ENCODE results near the gene OTUD1. TPM values are rescaled to one million over a fixed set of nuclear protein-coding genes. Genes with fewer than 3 reads are reported as not detected.

Gene OTUD1
- polyA plus RNA-seq, 1 donor (not counting 4 experiments of a cell fraction or from before 2014, with no cell fraction given) = 4.7 TPM

DNA sequence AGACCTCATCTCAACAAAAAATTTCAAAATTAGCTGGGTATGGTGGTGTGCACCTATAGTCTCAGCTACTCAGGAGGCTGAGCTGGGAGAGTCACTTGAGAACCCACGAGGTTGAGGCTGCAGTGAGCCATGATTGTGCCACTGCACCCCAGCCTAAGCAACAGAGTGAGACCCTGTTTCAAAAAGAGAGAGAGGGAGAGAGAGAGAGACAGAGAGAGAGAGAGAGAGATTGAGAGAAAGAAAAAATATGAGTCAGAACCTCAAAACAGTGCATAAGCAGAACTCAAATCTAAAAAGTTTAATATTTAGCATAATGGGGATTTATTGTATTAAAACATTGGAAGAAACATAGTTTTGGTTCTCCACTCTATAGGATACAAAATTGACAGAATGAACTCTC is 17.5 kb upstream of the OTUD1 start:
- no peaks in the 10 kb centered on the region for H3K9me1 ChIP-seq (ENCODE audit: control insufficient read depth, extremely low read depth, insufficient read depth, low read length)
- H3K9me3 ChIP-seq (ENCODE audit: control insufficient read depth, low read depth, low read length) = no peaks in the 10 kb centered on the region
- dilution Hi-C loops (cut with MboI; ENCODE audit: extremely low pct_ligation_motif_present, low sequenced_read_pairs) = no loop called here
- TF ChIP-seq EZH2 (IDR thresholded peaks at IDR 0.05; ENCODE audit: low read length) (no peak), CTCF (optimal IDR thresholded peaks at IDR 0.05 in 1 of 3, IDR thresholded peaks at IDR 0.05 in 1 of 3, conservative IDR thresholded peaks at IDR 0.05 in 1 of 3; ENCODE audit: extremely low read depth in 1 of 3, insufficient read depth in 2 of 3, low read length in 3 of 3) (no peak)
- no peak for DNase-seq (ENCODE audit: low read depth, low spot score)
- no peaks in the 10 kb centered on the region for H3K79me2 ChIP-seq (ENCODE audit: control insufficient read depth, insufficient read depth, low read length)
- H3K4me3 ChIP-seq (ENCODE audit: control insufficient read depth in 2 of 3, extremely low read depth in 1 of 3, insufficient read depth in 2 of 3, low read depth in 1 of 3, low read length in 3 of 3) = no peak overlapping the region
- H3K4me2 ChIP-seq (ENCODE audit: control insufficient read depth, extremely low read depth, insufficient read depth, low read depth, low read length) = no peak overlapping the region
- H3K27me3 ChIP-seq (ENCODE audit: control insufficient read depth, extremely low read depth, insufficient read depth, low read length) = no peaks in the 10 kb centered on the region
- no peak overlapping the region for H2AFZ ChIP-seq (ENCODE audit: control insufficient read depth, low read length)
- no peak overlapping the region for H3K9ac ChIP-seq (ENCODE audit: control insufficient read depth, extremely low read depth, insufficient read depth, low read length)
- H3K4me1 ChIP-seq (ENCODE audit: control insufficient read depth, extremely low read depth, insufficient read depth, low read length) = peaks cover 11% of the 10 kb centered on the region
- H4K20me1 ChIP-seq (ENCODE audit: control insufficient read depth, extremely low read depth, insufficient read depth, low read length) = no peaks in the 10 kb centered on the region
- no peaks in the 10 kb centered on the region for H3K36me3 ChIP-seq (ENCODE audit: control insufficient read depth in 2 of 2, extremely low read depth in 1 of 2, insufficient read depth in 2 of 2, low read length in 2 of 2)
- no peak overlapping the region for H3K27ac ChIP-seq (ENCODE audit: control insufficient read depth, insufficient read depth, low read length)
- FAIRE-seq = no peak

GRCh38 chr10:23422003-23422411 is 16.9 kb upstream of the OTUD1 start:
- TF ChIP-seq EZH2 (IDR thresholded peaks at IDR 0.05; ENCODE audit: low read length) = no peak
- TF ChIP-seq CTCF (optimal IDR thresholded peaks at IDR 0.05 in 1 of 3, IDR thresholded peaks at IDR 0.05 in 1 of 3, conservative IDR thresholded peaks at IDR 0.05 in 1 of 3; ENCODE audit: extremely low read depth in 1 of 3, insufficient read depth in 2 of 3, low read length in 3 of 3) = no peak
- no peaks in the 10 kb centered on the region for H3K9me3 ChIP-seq (ENCODE audit: control insufficient read depth, low read depth, low read length)
- DNase-seq (ENCODE audit: low read depth, low spot score) = no peak
- no peaks in the 10 kb centered on the region for H3K79me2 ChIP-seq (ENCODE audit: control insufficient read depth, insufficient read depth, low read length)
- H3K9me1 ChIP-seq (ENCODE audit: control insufficient read depth, extremely low read depth, insufficient read depth, low read length) = no peaks in the 10 kb centered on the region
- peak overlapping the region; percentile 5 for H3K4me2 ChIP-seq (ENCODE audit: control insufficient read depth, extremely low read depth, insufficient read depth, low read depth, low read length)
- H3K27me3 ChIP-seq (ENCODE audit: control insufficient read depth, extremely low read depth, insufficient read depth, low read length) = no peaks in the 10 kb centered on the region
- FAIRE-seq = peak; percentile 36
- no peak overlapping the region for H3K9ac ChIP-seq (ENCODE audit: control insufficient read depth, extremely low read depth, insufficient read depth, low read length)
- H3K27ac ChIP-seq (ENCODE audit: control insufficient read depth, insufficient read depth, low read length) = no peak overlapping the region
- H2AFZ ChIP-seq (ENCODE audit: control insufficient read depth, low read length) = peak overlapping the region; percentile 37
- dilution Hi-C loops (cut with MboI; ENCODE audit: extremely low pct_ligation_motif_present, low sequenced_read_pairs) = no loop called here
- no peaks in the 10 kb centered on the region for H4K20me1 ChIP-seq (ENCODE audit: control insufficient read depth, extremely low read depth, insufficient read depth, low read length)
- H3K4me3 ChIP-seq (ENCODE audit: control insufficient read depth in 2 of 3, extremely low read depth in 1 of 3, insufficient read depth in 2 of 3, low read depth in 1 of 3, low read length in 3 of 3) = no peak overlapping the region
- H3K36me3 ChIP-seq (ENCODE audit: control insufficient read depth in 2 of 2, extremely low read depth in 1 of 2, insufficient read depth in 2 of 2, low read length in 2 of 2) = no peaks in the 10 kb centered on the region
- H3K4me1 ChIP-seq (ENCODE audit: control insufficient read depth, extremely low read depth, insufficient read depth, low read length) = peaks cover 11% of the 10 kb centered on the region
